Mammary epithelial cell (primary cell): ENCODE measurements around the gene GPA33.

Experiments used
- CTCF ChIP-seq, 2 donors: IDR thresholded peaks in 1 of 2; conservative IDR thresholded peaks in 1 of 2; 2 replicates each; pipeline ENCODE4 v1.5.1; 2011 to 2012; ENCODE audit warnings: inconsistent platforms in 2 of 2, low read length in 2 of 2, mild to moderate bottlenecking in 2 of 2, control low read depth in 1 of 2, low read depth in 1 of 2; ENCODE audit not compliant: insufficient read depth in 1 of 2; ENCODE audit errors: extremely low read depth in 1 of 2
- EZH2 ChIP-seq: IDR thresholded peaks from 2 replicates; pipeline ENCODE4 v1.6.1; 2012; ENCODE audit warnings: low read length, inconsistent platforms, borderline replicate concordance

- TF ChIP-seq CTCF (conservative IDR thresholded peaks at IDR 0.05 in 1 of 2, IDR thresholded peaks at IDR 0.05 in 1 of 2; ENCODE audit: extremely low read depth in 1 of 2, insufficient read depth in 1 of 2, low read depth in 1 of 2, low read length in 2 of 2), result no peak
- no peak for TF ChIP-seq EZH2
These were observed 6.3 kb downstream of the GPA33 start for GRCh38 chr1:167083871-167084270.
